HFF-Myc (cell line): ENCODE measurements around the gene ACACB.

Experiments
- DNase-seq: peaks from one replicate; pipeline ENCODE4 v3.0.0-alpha.2; 2011; ENCODE audit warnings: low read depth; ENCODE audit errors: extremely low read depth
- H3K4me3 ChIP-seq: replicated peaks from 2 replicates; pipeline ENCODE4 v1.5.1; 2011; ENCODE audit warnings: low read depth, mild to moderate bottlenecking, control low read depth, low read length
- TF ChIP-seq, protein P1 (sequence below): IDR thresholded peaks from 2 replicates; pipeline ENCODE4 v1.5.1; 2012; ENCODE audit warnings: mild to moderate bottlenecking, low read depth, low read length, control low read depth; ENCODE audit errors: missing control alignments

Gene ACACB

DNA sequence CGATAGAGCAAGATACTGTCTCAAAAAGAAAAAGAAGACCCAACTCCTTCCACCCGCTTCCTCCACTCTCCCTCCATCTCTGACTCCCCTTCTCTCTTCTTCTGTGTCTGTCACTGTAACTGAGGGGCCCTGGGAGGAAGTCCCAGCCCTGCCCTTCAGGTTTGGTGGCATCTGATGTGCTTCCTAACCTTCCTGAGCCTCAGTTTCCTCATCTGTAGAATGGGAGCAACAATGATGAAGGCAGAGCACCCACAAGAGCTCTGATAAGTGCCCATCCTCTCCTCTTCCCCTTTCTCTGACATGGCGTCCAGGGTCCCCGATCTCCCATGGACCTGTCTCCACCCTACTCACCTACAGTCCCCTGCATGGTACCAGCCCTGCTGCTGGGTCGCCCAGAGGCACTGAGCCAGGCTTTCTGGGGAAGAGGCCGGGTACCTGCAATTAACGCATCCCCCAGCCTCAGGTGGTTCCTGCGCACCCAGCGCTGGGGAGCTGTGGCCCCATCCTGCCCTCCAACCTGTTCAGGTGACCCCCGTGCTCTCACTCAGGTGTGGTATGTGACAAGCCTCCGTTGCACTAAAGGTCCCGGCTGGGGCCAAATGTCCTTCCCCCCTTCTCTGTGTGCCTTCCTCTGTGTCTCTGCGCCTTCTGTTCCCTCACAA is 179.5 kb downstream of the ACACB start:
- no peak overlapping the region for H3K4me3 ChIP-seq
- no peak for DNase-seq
- TF ChIP-seq, protein P1, sequence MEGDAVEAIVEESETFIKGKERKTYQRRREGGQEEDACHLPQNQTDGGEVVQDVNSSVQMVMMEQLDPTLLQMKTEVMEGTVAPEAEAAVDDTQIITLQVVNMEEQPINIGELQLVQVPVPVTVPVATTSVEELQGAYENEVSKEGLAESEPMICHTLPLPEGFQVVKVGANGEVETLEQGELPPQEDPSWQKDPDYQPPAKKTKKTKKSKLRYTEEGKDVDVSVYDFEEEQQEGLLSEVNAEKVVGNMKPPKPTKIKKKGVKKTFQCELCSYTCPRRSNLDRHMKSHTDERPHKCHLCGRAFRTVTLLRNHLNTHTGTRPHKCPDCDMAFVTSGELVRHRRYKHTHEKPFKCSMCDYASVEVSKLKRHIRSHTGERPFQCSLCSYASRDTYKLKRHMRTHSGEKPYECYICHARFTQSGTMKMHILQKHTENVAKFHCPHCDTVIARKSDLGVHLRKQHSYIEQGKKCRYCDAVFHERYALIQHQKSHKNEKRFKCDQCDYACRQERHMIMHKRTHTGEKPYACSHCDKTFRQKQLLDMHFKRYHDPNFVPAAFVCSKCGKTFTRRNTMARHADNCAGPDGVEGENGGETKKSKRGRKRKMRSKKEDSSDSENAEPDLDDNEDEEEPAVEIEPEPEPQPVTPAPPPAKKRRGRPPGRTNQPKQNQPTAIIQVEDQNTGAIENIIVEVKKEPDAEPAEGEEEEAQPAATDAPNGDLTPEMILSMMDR = no peak

- H3K4me3 ChIP-seq = no peak overlapping the region
- TF ChIP-seq, protein P1 = no peak
- no peak for DNase-seq
These were observed 180.0 kb downstream of the ACACB start for GRCh38 chr12:109296431-109296830.

- TF ChIP-seq, protein P1 = no peak
- no peak overlapping the region for H3K4me3 ChIP-seq
- no peak for DNase-seq
These were observed 183.5 kb downstream of the ACACB start for GRCh38 chr12:109299849-109300248.

GRCh38 chr12:109301643-109302168 is 185.3 kb downstream of the ACACB start:
- TF ChIP-seq, protein P1 = no peak
- H3K4me3 ChIP-seq = no peak overlapping the region
- DNase-seq = no peak

DNA sequence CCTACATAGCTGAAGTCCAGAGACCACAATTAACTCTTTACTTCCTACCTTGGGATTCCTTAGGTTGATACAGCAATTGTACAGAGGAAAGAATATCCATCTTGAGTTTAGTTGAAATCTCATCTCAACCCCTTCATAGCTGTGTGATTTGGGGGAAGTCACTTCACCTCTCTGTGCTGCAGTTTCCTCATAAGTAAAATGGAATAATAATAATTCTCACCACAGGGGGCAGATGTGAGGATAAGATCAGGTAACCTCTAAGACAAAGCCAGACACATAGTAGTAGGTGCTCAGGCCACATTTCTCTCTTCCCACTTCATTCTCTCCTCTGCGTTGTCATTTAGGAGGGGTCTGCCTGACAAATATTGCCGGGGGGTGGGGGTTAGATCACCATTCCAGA is 186.0 kb downstream of the ACACB start:
- TF ChIP-seq, protein P1 = peak; percentile 22
- no peak overlapping the region for H3K4me3 ChIP-seq
- DNase-seq = no peak

- no peak overlapping the region for H3K4me3 ChIP-seq
- TF ChIP-seq, protein P1 = no peak
- DNase-seq = no peak
These were observed 186.4 kb downstream of the ACACB start for GRCh38 chr12:109302770-109303169.
